T follicular helper cell (primary cell): ENCODE results near the gene CFAP210.
"Not testable (repeated sequence)": the region's sequence is repeated elsewhere in the genome, so short reads cannot be mapped to it uniquely, and the experiment has no call there.

ENCODE experiments used
- DNase-seq: peaks from one replicate; pipeline ENCODE4 v3.0.0-alpha.2; 2020; ENCODE audit warnings: low read depth

Gene CFAP210

GRCh38 chr2:169620509-169620908 lies 73.7 kb downstream of the CFAP210 start:
- DNase-seq: no peak

GRCh38 chr2:169619946-169620345 lies 74.3 kb downstream of the CFAP210 start:
- no peak for DNase-seq

- not testable (repeated sequence) for DNase-seq
These were observed 78.2 kb downstream of the CFAP210 start for GRCh38 chr2:169615982-169616381.

GRCh38 chr2:169613876-169614275 lies 80.3 kb downstream of the CFAP210 start:
- DNase-seq: no peak

GRCh38 chr2:169609264-169609663 lies 84.9 kb downstream of the CFAP210 start:
- no peak for DNase-seq

- DNase-seq: no peak
These were observed 94.6 kb downstream of the CFAP210 start for GRCh38 chr2:169599568-169599967.

- DNase-seq: no peak
These were observed 95.2 kb downstream of the CFAP210 start for GRCh38 chr2:169598982-169599381.

GRCh38 chr2:169596546-169596945 lies 97.7 kb downstream of the CFAP210 start:
- not testable (repeated sequence) for DNase-seq
